ENCODE results near the gene GBF1.

- TF ChIP-seq EZH2 (IDR thresholded peaks at IDR 0.05; ENCODE audit: borderline replicate concordance, low read length), result no peak
- TF ChIP-seq, protein P1, sequence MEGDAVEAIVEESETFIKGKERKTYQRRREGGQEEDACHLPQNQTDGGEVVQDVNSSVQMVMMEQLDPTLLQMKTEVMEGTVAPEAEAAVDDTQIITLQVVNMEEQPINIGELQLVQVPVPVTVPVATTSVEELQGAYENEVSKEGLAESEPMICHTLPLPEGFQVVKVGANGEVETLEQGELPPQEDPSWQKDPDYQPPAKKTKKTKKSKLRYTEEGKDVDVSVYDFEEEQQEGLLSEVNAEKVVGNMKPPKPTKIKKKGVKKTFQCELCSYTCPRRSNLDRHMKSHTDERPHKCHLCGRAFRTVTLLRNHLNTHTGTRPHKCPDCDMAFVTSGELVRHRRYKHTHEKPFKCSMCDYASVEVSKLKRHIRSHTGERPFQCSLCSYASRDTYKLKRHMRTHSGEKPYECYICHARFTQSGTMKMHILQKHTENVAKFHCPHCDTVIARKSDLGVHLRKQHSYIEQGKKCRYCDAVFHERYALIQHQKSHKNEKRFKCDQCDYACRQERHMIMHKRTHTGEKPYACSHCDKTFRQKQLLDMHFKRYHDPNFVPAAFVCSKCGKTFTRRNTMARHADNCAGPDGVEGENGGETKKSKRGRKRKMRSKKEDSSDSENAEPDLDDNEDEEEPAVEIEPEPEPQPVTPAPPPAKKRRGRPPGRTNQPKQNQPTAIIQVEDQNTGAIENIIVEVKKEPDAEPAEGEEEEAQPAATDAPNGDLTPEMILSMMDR (conservative IDR thresholded peaks at IDR 0.05 in 1 of 2, IDR thresholded peaks at IDR 0.05 in 1 of 2; ENCODE audit: extremely low read depth in 1 of 2, insufficient read depth in 1 of 2, low read depth in 1 of 2, low read length in 2 of 2), result no peak
Observed at GRCh38 chr10:102414749-102415148, 169.4 kb downstream of the GBF1 start.

Data from mammary epithelial cell (primary cell).